HK-2 (cell line): Measurements from ENCODE around the gene ADCY9.
"Not testable (repeated sequence)": the region's sequence is repeated elsewhere in the genome, so short reads cannot be mapped to it uniquely, and the experiment has no call there.

Experiments
- DNase-seq: peaks from one replicate; pipeline ENCODE4 v3.0.0-alpha.2; 2018; ENCODE audit not compliant: unreplicated experiment

Gene ADCY9

DNA sequence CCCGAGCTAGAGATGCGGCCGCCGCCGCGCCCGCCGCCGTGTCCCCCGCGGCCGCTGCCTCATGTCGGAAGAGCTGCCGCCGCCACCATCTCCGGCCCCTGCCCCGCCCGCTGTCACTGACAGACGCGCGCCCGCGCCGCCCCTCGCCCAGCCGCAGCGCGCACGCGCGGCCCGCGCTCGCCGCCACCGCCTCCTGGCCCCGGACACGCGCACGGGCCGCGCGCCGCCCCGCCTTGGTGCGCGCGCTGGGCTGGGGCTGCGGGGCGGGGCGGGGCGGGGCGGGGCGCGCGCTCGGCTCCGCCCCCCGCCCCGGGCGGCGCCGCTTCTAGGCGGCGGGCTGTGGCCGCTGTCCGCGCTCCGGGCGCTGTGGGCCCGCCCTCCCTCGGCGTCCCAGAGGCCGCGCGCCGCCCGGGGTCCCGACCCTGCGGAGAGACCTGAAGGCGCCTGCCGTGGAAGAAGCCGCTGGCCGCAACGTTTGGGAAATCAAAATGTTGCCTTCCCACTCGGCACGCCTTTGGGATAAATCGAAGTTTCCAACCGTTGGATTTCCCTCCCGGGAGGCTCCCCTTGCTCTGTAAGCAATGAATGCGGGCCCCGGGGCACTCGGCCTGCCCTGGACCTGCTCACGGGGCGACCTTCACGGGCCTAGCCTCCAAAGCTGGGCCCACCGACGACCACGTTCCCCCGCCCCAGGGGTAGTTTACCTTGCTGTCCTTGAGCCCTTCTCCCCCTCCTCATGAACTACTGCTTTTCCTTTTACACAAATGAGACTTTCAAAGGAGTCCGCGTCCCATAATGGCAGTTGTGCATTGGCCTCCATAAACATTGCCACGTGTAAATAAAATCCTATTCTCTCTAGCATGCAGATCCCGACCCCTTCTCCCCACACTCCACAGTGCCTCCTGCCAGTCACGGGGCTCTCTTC lies at the start of gene ADCY9:
Gene ADCY9, minus strand, starts transcription at position 118 of the 925 bp plus-strand sequence. CDS start 1,000 bp downstream, outside the sequence.
- DNase-seq, result peak; percentile 49

- no peak for DNase-seq
These were observed 44.6 kb upstream of the ADCY9 start for GRCh38 chr16:4160658-4161430.

DNA sequence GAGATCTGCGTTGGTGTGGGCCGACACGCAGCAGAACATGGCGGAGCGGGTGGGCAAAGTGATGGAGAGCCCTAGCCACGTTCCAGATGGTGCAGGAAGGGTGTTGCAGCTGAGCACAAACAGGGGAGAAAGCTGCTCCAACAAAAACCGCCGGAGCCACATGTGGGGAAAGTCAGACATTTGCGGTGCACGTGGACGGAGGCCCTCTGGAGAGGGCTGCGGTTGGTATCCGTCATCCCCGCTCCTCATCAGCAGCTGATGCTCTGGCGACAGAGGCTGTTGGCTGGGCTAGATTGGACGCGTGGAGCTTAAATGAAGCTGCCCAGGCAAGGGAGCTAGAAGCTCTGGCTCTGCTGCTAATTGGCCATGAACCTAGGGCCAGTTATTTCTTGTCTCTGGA lies 43.5 kb upstream of the ADCY9 start:
- DNase-seq, result no peak

- no peak for DNase-seq
These were observed 42.2 kb upstream of the ADCY9 start for GRCh38 chr16:4158143-4159093.

DNA sequence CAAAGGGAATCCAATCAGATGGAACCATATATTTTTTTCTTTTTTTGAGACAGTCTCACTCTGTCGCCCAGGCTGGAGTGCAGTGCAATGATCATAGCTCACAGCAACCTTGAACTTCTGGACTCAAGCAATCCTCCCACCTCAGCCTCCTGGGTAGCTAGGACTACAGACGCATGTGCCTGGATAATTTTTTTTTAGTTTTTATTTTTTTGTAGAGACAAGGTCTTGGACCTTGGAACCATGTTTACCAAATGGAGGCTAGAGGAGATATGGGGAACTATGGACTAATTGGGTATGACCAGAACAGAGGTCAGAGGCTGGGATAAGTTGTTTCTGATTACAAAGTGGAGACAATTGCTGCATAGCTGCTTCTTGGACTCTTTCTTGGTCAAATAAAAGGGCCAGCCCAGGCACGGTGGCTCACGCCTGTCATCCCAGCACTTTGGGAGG lies 41.2 kb upstream of the ADCY9 start:
- no peak for DNase-seq

GRCh38 chr16:4156503-4156902 lies 40.3 kb upstream of the ADCY9 start:
- not testable (repeated sequence) for DNase-seq

DNA sequence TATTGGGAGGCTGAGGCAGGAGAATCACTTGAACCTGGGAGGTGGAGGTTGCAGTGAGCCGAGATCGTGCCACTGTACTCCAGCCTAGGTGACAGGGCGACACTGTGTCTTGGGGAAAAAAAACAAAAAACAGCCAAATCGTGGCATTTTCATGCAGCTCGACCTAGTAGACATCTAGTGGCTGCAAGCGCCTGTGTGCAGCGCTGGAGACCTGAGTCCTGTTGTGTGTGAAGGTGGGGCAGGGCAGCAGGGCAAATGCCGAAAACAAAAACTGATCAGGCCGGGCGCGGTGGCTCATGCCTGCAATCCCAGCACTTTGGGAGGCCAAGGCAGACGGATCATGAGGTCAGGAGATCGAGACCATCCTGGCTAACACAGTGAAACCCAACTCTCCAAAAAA lies 37.1 kb upstream of the ADCY9 start:
- not testable (repeated sequence) for DNase-seq

DNA sequence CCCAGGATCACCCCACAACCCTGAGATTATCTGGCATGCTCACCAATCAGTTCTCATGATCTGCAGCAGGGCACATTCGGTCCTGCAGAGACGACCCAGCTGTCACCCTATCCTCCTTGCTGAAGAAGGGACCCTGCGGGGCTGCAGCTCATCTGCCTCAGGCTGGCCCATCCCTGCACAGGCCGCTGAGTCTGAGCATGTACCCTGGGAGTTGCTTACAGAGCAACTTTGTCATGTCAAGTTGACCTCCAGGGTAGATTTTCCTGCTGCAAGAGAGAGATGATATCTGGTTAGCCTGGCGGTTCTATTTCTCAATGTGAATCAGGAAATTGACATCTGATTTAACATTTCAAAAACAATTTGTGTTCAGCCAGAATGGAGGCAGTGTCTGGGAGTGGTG lies 36.0 kb upstream of the ADCY9 start:
- no peak for DNase-seq

- no peak for DNase-seq
These were observed 31.0 kb upstream of the ADCY9 start for GRCh38 chr16:4147236-4147635.

GRCh38 chr16:4142268-4142667 lies 26.0 kb upstream of the ADCY9 start:
- DNase-seq, result no peak

DNA sequence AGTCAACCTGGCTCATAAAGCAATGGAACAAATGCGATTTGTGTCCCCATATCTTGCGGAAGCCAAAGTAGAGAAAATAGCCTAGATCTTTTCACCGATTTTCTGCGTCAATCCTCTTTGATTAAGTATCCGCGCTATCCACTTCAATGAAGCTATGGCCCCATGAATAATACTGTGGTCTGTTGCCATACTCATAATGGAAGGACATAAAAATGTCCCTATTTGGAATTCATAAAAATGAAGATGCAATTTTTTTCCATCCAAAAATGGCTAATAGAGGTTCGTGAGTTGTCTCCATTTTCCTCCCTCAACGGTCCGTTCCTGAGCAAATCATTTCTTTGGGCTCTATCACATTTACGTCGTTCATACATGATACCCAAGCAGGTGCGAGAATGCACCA lies 25.4 kb upstream of the ADCY9 start:
- DNase-seq, result no peak

- no peak for DNase-seq
These were observed 24.4 kb upstream of the ADCY9 start for GRCh38 chr16:4140652-4141051.

DNA sequence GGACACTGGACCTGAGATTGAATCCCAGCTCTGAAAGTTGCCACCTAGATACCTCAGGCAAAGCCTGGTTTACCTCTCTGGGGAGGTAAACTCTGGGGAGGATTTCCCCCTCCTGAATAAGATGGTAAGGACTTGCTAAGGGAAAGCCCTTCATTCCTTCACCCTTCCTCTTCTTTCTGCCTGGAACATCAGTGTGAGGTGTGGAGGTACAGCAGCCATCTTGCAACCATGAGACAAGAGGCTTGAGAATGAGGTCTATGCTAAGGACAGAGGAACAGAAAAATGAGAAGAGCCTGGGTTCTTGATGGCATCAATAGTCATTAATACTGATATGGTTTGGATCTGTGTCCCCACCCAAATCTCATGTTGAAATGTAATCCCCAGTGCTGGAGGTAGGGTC lies 23.7 kb upstream of the ADCY9 start:
- DNase-seq, result no peak

GRCh38 chr16:4138713-4139112 lies 22.5 kb upstream of the ADCY9 start:
- DNase-seq, result no peak

- no peak for DNase-seq
These were observed 21.2 kb upstream of the ADCY9 start for GRCh38 chr16:4137438-4137837.

- no peak for DNase-seq
These were observed 20.1 kb upstream of the ADCY9 start for GRCh38 chr16:4136229-4136813.

- no peak for DNase-seq
These were observed 19.3 kb upstream of the ADCY9 start for GRCh38 chr16:4135537-4135936.

DNA sequence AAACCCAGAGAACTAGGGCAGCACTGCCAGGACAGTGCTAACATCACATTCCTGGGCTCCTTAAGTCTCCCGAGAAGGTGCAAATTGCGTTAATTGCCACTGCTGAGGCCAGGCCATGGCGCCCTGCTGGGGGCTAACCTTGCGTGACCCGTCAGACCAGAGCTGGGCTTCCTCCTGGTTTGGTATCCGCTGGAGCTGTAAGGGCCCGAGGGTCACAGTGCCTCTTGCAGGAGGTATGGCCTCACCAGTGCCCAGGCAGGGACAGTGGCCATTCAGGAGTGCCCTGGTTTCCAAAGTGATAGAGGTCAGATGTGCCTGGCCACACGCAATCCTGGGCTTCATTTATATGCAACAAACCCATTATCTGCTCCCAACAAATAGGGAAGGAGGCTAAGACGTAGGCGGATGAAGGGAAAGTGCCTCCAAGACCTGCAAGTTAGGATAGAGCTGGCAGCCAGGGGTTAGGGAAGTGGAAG lies 17.7 kb upstream of the ADCY9 start:
- DNase-seq, result no peak

DNA sequence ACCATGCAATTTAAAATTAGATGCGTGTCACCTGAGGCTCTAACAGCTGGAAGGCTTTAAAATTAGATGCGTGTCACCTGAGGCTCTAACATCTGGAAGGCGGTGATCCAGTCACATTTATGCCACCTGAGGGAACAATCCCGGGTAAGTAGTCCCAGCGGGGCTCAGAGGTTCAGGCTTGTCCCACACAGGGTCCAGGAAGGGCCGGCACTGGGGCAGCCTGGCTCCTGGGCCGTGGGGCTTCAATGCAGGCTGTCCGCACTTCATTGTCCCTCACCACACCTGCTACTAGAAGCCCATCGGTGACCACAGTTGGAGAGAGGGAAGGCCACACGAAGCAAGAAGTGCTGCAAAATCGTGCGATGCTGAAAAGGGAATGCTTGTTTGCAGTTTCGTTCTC lies 15.4 kb upstream of the ADCY9 start:
- DNase-seq, result no peak

GRCh38 chr16:4124535-4125294 lies 8.5 kb upstream of the ADCY9 start:
- DNase-seq, result no peak
